Liver (tissue), 9 donors: ENCODE data around the gene ATP11B. TPM values are rescaled to one million over a fixed set of nuclear protein-coding genes. Genes with fewer than 3 reads are reported as not detected.

Experiments
- DNase-seq: peaks from one replicate; pipeline ENCODE4 v3.0.0-alpha.2; 2017; ENCODE audit warnings: low spot score
- H3K27ac ChIP-seq, 2 donors: one replicate each; pipeline ENCODE4 v1.7.0; 2013; ENCODE audit warnings: inconsistent platforms in 2 of 2, low read length in 2 of 2, control low read depth in 1 of 2, low read depth in 1 of 2, mild to moderate bottlenecking in 1 of 2
- H3K27me3 ChIP-seq, 4 donors: one replicate each; pipeline versions ENCODE4 v1.6.1 to v1.7.0; 2013; ENCODE audit warnings: low read length in 3 of 4, inconsistent platforms in 1 of 4, mild to moderate bottlenecking in 1 of 4, moderate library complexity in 1 of 4; ENCODE audit not compliant: control insufficient read depth in 4 of 4, insufficient read depth in 4 of 4
- H3K36me3 ChIP-seq, 4 donors: one replicate each; pipeline versions ENCODE4 v1.6.1 to v1.7.0; 2013; ENCODE audit warnings: low read length in 3 of 4, mild to moderate bottlenecking in 3 of 4, low read depth in 1 of 4, moderate library complexity in 1 of 4; ENCODE audit not compliant: control insufficient read depth in 4 of 4, insufficient read depth in 3 of 4
- H3K4me1 ChIP-seq, 4 donors: one replicate each; pipeline versions ENCODE4 v1.6.1 to v1.7.0; 2013; ENCODE audit warnings: low read length in 3 of 4, mild to moderate bottlenecking in 3 of 4, moderate library complexity in 1 of 4; ENCODE audit not compliant: control insufficient read depth in 4 of 4, insufficient read depth in 4 of 4
- H3K4me3 ChIP-seq, 3 donors: one replicate each; pipeline versions ENCODE4 v1.6.1 to v1.7.0; 2013; ENCODE audit warnings: low read length in 3 of 3, control low read depth in 1 of 3, low read depth in 1 of 3, mild to moderate bottlenecking in 1 of 3
- H3K9ac ChIP-seq, 2 donors: one replicate each; pipeline ENCODE4 v1.7.0; 2013; ENCODE audit warnings: low read length in 2 of 2, mild to moderate bottlenecking in 2 of 2, moderate library complexity in 2 of 2, control low read depth in 1 of 2, low read depth in 1 of 2
- H3K9me3 ChIP-seq, 4 donors: one replicate each; pipeline versions ENCODE4 v1.6.1 to v1.7.0; 2013; ENCODE audit warnings: low read length in 3 of 4; ENCODE audit not compliant: control insufficient read depth in 4 of 4
- EGR1 ChIP-seq, 2 donors: IDR thresholded peaks; 2 replicates each; pipeline ENCODE4 v1.6.1; 2016 to 2018; ENCODE audit warnings: antibody characterized with exemption in 2 of 2, low read depth in 2 of 2
- FOXA1 ChIP-seq: IDR thresholded peaks from 2 replicates; pipeline ENCODE4 v1.6.1; 2016; ENCODE audit warnings: antibody characterized with exemption
- FOXA2 ChIP-seq: IDR thresholded peaks from 2 replicates; pipeline ENCODE4 v1.6.1; 2016; ENCODE audit warnings: antibody characterized with exemption
- GABPA ChIP-seq, 2 donors: IDR thresholded peaks in 1 of 2; conservative IDR thresholded peaks in 1 of 2; 2 replicates each; pipeline ENCODE4 v1.6.1; 2016; ENCODE audit warnings: antibody characterized with exemption in 2 of 2, mild to moderate bottlenecking in 1 of 2, moderate library complexity in 1 of 2
- HNF4A ChIP-seq, 2 donors: conservative IDR thresholded peaks; 2 replicates each; pipeline ENCODE4 v1.6.1; 2016; ENCODE audit warnings: antibody characterized with exemption in 2 of 2, mild to moderate bottlenecking in 2 of 2
- HNF4G ChIP-seq: IDR thresholded peaks from 2 replicates; pipeline ENCODE4 v1.6.1; 2016; ENCODE audit warnings: antibody characterized with exemption
- JUND ChIP-seq, 2 donors: IDR thresholded peaks; 2 replicates each; pipeline ENCODE4 v1.6.1; 2016; ENCODE audit warnings: antibody characterized with exemption in 2 of 2
- NR2F2 ChIP-seq: IDR thresholded peaks from 2 replicates; pipeline ENCODE4 v1.6.1; 2016; ENCODE audit warnings: antibody characterized with exemption
- SP1 ChIP-seq: IDR thresholded peaks from 2 replicates; pipeline ENCODE4 v1.6.1; 2018; ENCODE audit warnings: antibody characterized with exemption, mild to moderate bottlenecking
- TAF1 ChIP-seq: conservative IDR thresholded peaks from 2 replicates; pipeline ENCODE4 v1.6.1; 2016; ENCODE audit warnings: antibody characterized with exemption, mild to moderate bottlenecking
- WGBS: extraction: QIAGEN DNeasy Blood & Tissue Kit; methylation state at CpG from one replicate; pipeline ENCODE4 v1.1.7; 2013; 5-methylcytosine and 5-hydroxymethylcytosine counted together
- polyA plus RNA-seq, 2 donors: library from polyadenylated mRNA; stranded (reverse) in 1 of 2; unstranded in 1 of 2; fragments of 200-250 nt in 1 of 2; fragments of >200 nt in 1 of 2; fragmentation: Nextera tagmentation in 1 of 2; extraction: Ambion mirVana in 1 of 2; gene quantifications; one replicate each; pipeline versions ENCODE4 v1.2.1 to v1.2.3, GENCODE V29; 2013 to 2015
- total RNA-seq, 2 donors: library from RNA; depleted of rRNA; stranded (reverse); fragments of >200 nt; gene quantifications; one replicate each; pipeline ENCODE4 v1.2.3, GENCODE V29; 2014
- TF ChIP-seq, protein P1 (sequence below): IDR thresholded peaks from 2 replicates; pipeline ENCODE4 v1.6.1; 2016; ENCODE audit warnings: antibody characterized with exemption
- TF ChIP-seq, protein P2 (sequence below): IDR thresholded peaks from 2 replicates; pipeline ENCODE4 v1.6.1; 2016; ENCODE audit warnings: antibody characterized with exemption
- TF ChIP-seq, protein P3 (sequence below): IDR thresholded peaks from 2 replicates; pipeline ENCODE4 v1.6.1; 2016; ENCODE audit warnings: antibody characterized with exemption
- TF ChIP-seq, protein P4 (sequence below): IDR thresholded peaks from 2 replicates; pipeline ENCODE4 v1.6.1; 2016; ENCODE audit warnings: antibody characterized with exemption, mild to moderate bottlenecking
- TF ChIP-seq, protein P5 (sequence below): fragments of 150-350 bp; IDR thresholded peaks from 2 replicates; pipeline ENCODE4 v1.5.1; 2017; ENCODE audit warnings: improper control_type of control experiment, low read depth, low read length; ENCODE audit not compliant: missing input control
- donor health status: healthy.
- donor health status: healthy.
- donor health status: healthy.
- donor health status: healthy.
- donor health status: healthy.

The ATP11B gene
- total and polyA plus RNA-seq, 4 donors = 5.9 to 49.6 (median 19.0) TPM

DNA sequence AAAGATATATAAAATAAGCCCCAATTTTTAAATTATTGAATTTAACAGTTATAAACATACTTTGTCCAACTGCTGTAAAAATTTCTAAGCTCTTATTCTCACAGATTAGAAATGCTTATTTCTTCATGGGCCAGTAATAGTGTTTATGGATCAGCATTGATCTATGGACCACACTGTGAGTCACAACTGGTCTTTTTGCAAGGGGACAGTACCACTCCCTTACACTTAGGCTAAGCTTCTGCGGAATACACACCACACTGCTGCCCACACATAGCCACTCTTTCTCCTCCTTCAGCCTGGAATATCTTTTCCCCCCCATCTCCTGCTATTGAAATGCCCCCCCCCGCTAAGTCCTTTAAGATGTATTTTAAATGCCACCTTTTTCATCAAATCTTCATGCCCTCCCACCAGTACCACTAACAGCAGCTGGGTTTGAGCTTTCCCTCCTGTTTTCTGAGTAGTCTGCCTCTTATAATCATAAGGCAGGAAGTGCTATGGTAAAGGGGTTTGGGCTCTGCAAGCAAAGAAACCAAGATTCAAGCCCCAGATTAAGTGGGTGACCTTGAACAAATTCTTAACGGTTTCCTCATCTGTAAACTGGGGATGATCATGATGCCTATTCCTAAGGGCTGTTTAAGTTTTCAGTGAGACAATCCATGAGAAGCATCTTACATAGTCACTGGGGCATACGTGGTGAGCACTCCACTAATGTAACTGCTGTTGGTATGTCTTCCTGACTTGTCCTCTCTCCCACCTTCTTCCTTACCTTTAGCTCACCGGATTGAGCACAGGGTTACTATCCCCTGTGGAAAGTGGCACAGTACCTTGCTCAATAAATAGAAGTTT lies 117.9 kb downstream of the ATP11B start:
- Histone ChIP-seq H3K36me3 (peaks cover 0 to 8% (median 2%) of the 10 kb centered on the region in 4 donors), H3K9me3 (no peaks in the 10 kb centered on the region), H3K9ac (no peak overlapping the region), H3K27me3 (no peaks in the 10 kb centered on the region), H3K4me3 (no peak overlapping the region), H3K27ac (no peak overlapping the region), H3K4me1 (no peaks in the 10 kb centered on the region)
- TF ChIP-seq EGR1 (IDR thresholded peaks at IDR 0.05; ENCODE audit: low read depth in 2 of 2) = no peak
- no peak for TF ChIP-seq GABPA (IDR thresholded peaks at IDR 0.05 in 1 of 2, conservative IDR thresholded peaks at IDR 0.05 in 1 of 2)
- TF ChIP-seq, protein P1, sequence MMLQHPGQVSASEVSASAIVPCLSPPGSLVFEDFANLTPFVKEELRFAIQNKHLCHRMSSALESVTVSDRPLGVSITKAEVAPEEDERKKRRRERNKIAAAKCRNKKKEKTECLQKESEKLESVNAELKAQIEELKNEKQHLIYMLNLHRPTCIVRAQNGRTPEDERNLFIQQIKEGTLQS = no peak
- TF ChIP-seq, protein P2, sequence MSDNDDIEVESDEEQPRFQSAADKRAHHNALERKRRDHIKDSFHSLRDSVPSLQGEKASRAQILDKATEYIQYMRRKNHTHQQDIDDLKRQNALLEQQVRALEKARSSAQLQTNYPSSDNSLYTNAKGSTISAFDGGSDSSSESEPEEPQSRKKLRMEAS = no peak
- no peak for TF ChIP-seq FOXA1
- TF ChIP-seq, protein P3, sequence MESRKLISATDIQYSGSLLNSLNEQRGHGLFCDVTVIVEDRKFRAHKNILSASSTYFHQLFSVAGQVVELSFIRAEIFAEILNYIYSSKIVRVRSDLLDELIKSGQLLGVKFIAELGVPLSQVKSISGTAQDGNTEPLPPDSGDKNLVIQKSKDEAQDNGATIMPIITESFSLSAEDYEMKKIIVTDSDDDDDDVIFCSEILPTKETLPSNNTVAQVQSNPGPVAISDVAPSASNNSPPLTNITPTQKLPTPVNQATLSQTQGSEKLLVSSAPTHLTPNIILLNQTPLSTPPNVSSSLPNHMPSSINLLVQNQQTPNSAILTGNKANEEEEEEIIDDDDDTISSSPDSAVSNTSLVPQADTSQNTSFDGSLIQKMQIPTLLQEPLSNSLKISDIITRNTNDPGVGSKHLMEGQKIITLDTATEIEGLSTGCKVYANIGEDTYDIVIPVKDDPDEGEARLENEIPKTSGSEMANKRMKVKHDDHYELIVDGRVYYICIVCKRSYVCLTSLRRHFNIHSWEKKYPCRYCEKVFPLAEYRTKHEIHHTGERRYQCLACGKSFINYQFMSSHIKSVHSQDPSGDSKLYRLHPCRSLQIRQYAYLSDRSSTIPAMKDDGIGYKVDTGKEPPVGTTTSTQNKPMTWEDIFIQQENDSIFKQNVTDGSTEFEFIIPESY = no peak
- TF ChIP-seq, protein P4, sequence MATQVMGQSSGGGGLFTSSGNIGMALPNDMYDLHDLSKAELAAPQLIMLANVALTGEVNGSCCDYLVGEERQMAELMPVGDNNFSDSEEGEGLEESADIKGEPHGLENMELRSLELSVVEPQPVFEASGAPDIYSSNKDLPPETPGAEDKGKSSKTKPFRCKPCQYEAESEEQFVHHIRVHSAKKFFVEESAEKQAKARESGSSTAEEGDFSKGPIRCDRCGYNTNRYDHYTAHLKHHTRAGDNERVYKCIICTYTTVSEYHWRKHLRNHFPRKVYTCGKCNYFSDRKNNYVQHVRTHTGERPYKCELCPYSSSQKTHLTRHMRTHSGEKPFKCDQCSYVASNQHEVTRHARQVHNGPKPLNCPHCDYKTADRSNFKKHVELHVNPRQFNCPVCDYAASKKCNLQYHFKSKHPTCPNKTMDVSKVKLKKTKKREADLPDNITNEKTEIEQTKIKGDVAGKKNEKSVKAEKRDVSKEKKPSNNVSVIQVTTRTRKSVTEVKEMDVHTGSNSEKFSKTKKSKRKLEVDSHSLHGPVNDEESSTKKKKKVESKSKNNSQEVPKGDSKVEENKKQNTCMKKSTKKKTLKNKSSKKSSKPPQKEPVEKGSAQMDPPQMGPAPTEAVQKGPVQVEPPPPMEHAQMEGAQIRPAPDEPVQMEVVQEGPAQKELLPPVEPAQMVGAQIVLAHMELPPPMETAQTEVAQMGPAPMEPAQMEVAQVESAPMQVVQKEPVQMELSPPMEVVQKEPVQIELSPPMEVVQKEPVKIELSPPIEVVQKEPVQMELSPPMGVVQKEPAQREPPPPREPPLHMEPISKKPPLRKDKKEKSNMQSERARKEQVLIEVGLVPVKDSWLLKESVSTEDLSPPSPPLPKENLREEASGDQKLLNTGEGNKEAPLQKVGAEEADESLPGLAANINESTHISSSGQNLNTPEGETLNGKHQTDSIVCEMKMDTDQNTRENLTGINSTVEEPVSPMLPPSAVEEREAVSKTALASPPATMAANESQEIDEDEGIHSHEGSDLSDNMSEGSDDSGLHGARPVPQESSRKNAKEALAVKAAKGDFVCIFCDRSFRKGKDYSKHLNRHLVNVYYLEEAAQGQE = no peak
- no peak for TF ChIP-seq JUND (IDR thresholded peaks at IDR 0.05)
- no peak for TF ChIP-seq FOXA2
- TF ChIP-seq, protein P5, sequence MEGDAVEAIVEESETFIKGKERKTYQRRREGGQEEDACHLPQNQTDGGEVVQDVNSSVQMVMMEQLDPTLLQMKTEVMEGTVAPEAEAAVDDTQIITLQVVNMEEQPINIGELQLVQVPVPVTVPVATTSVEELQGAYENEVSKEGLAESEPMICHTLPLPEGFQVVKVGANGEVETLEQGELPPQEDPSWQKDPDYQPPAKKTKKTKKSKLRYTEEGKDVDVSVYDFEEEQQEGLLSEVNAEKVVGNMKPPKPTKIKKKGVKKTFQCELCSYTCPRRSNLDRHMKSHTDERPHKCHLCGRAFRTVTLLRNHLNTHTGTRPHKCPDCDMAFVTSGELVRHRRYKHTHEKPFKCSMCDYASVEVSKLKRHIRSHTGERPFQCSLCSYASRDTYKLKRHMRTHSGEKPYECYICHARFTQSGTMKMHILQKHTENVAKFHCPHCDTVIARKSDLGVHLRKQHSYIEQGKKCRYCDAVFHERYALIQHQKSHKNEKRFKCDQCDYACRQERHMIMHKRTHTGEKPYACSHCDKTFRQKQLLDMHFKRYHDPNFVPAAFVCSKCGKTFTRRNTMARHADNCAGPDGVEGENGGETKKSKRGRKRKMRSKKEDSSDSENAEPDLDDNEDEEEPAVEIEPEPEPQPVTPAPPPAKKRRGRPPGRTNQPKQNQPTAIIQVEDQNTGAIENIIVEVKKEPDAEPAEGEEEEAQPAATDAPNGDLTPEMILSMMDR = no peak
- TF ChIP-seq SP1 = no peak
- TF ChIP-seq HNF4A (conservative IDR thresholded peaks at IDR 0.05) = no peak
- no peak for TF ChIP-seq NR2F2
- WGBS = 94% methylated on average over 5 of the region's 5 CpGs
- no peak for DNase-seq

DNA sequence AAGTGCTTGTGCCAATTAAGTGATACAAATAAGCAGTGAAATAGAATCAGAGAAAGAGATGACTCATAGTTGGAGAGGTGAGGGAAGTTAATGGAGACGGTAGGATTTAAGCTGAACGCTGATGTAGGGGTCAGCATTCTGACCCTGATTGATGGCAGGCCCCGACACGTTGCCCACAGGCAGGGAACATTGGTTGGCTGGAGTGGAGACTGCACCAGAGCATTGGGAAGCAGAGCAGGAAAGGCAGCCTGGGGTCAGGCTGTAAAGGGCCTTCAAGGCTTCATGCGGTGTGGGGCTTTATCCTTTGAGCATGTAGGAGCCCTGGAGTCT lies 118.4 kb downstream of the ATP11B start:
- DNase-seq = no peak
- 84% methylated on average over 5 of the region's 5 CpGs for WGBS
- Histone ChIP-seq H3K27ac (no peak overlapping the region), H3K27me3 (no peaks in the 10 kb centered on the region), H3K9ac (no peak overlapping the region), H3K9me3 (no peaks in the 10 kb centered on the region), H3K36me3 (peaks cover 0 to 5% (median 1%) of the 10 kb centered on the region in 4 donors), H3K4me3 (no peak overlapping the region), H3K4me1 (no peaks in the 10 kb centered on the region)
- TF ChIP-seq, protein P4 = no peak
- TF ChIP-seq HNF4G (no peak), TAF1 (no peak)
